SKM-1 treated with dmso at 0.1 percent for 144 hours (cell line): ENCODE results near the gene UCP2.

ENCODE experiments used
- DNase-seq: peaks from one replicate; lab custom pipeline; 2025; ENCODE audit not compliant: unreplicated experiment; lab: John Stamatoyannopoulos, UW

The UCP2 gene

DNA sequence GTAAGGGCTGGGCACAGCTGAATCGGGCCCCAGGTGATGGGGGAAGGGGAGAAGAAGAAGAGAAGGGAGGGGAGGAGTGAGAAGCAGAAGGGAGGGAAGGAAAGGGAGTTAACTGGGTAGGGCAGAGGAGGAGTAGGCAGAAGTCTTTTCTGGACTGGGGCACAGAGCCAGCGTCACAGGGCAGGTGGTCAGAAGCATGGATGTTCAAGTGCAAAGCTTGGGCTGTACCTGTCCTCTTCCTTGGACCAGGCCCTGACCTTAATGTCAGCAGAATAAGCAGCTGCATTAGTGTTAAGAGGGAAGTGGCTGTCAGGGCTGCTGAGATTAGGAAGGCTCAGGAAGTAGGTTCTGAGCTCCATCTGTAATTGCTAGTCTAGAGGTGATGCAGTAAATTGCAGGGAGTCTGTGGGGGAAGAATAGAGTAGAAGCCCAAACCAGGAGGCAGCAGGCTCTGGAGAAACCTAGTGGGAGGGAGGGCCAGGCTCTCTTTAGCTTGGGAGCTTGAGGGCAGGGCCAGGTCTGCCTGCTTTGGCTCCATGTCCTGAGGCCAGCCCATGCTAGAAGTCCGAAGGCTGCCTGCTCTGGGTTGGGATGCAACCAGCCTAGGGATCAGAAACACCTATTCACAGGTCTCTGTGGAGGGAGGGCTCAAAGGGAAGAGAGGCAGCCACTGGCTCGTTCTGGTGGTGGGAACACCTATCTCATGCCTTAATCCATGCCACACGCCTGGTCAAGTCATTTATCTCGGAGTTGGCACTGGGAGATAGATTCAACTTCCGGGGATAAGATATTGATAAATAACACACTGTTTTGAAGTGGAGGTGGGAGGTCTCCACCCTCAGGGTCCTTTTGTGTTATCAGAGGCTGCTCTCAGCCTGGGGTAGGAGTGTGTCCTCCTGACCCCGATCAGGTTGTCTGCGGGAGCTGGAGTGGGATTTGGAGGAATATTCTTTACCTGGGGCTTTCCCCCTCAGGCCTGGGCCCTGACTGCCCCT is 28.0 kb upstream of the UCP2 start:
- no peak for DNase-seq

- no peak for DNase-seq
Observed at GRCh38 chr11:74009675-74010305, 27.1 kb upstream of the UCP2 start.

- no peak for DNase-seq
Observed at GRCh38 chr11:74009230-74009547, 26.5 kb upstream of the UCP2 start.

DNA sequence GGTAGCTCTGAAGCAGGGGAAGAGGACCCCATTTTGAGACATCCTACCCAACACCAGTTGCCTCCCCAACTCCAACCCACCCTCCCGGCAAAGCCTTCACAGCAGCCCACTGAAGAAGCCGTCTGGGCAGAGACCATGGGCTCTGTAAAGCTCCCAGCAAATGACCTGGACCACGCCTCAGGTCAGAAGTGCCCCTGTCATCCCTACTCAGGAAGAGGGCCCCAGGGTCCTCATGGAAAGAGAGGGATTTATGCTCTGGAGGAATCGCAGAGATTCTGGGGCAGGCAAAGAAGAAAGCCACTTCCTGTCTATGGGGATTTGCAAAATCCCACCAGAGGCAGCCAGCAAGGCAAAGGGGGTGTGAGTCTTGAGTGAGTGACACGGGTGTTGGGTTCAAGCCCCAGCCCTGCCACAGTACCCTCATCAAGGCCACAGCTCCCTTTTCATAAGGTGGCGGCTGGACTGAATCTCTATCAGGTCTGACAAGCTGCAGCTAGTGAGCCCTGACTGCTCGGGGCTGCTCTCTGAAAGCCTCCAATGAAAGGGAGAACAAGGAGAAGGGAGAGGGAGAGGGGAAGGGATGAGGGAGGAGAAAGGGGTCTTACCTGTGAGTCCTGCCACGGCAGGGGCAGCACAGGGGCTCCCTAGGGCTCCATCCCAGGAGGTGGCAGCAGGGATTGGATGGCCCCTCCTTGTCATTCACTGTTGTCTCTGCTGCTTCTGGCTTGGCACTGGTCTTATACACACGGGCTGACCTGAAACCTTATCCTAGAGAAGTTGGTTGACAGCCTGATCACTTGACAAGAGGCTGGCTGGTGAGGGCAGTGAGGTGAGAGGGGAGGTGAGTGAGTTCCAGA is 26.0 kb upstream of the UCP2 start, which contains the start of gene UCP3:
Gene UCP3, minus strand, starts transcription at position 713 of the 857 bp plus-strand sequence. CDS start 2,043 bp downstream, outside the sequence.
- no peak for DNase-seq

DNA sequence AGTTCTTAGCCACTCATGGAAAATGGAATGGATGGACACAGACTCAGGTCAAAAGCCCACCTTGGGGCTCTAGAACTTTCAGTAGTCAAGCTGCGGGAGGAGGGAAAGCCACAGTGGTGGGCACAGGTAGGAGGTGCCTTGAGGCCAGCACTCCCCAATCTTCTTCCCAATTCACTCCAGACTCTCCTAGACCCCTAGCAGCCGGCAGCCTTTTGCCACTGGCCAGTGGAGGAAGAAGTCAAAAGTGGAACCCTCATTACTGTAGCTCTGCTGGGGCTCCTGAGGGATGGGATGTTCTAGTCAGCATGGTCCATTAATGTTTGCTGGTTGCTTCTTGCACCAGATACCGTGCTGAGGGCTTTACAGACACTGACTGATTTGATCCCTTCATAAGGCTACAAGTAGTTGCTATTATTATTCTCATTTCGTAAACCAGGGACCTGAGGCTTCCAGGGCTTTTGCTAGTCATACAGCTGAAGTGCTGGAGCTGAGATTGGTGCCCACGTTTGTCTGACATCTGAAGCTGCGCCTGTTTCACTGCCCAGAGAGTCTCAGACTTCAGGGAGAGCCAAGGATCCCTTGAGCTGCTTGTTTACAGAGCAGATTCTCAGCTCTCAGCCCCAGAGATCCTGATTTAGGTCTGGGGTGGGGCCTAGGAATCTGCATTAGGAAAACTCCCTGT is 25.2 kb upstream of the UCP2 start:
- no peak for DNase-seq

GRCh38 chr11:74006743-74007304 is 24.2 kb upstream of the UCP2 start:
- DNase-seq: no peak

GRCh38 chr11:74005721-74006517 is 23.3 kb upstream of the UCP2 start:
- DNase-seq: no peak

GRCh38 chr11:74004759-74005615 is 22.3 kb upstream of the UCP2 start:
- peak; percentile 23 for DNase-seq

GRCh38 chr11:74004046-74004695 is 21.5 kb upstream of the UCP2 start:
- no peak for DNase-seq

DNA sequence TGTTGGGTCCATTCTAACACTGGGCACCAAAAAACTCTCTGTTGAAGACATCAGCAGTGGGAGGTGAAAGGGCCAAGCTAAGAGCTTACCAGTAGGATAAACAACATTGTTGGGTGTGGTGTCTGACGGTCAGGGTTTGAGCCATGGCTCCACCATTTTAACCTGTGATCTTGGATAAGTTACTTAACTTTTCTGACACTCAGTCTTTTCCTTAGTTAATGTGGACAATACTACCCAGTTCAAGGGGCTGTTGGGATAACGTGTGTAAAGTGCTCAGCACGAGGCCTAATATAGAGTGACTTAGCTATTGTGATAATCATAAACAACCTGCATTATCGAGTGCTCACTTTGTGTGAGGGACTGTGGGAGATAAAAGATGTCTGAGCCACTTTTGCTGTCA is 20.2 kb upstream of the UCP2 start:
- DNase-seq: no peak

DNA sequence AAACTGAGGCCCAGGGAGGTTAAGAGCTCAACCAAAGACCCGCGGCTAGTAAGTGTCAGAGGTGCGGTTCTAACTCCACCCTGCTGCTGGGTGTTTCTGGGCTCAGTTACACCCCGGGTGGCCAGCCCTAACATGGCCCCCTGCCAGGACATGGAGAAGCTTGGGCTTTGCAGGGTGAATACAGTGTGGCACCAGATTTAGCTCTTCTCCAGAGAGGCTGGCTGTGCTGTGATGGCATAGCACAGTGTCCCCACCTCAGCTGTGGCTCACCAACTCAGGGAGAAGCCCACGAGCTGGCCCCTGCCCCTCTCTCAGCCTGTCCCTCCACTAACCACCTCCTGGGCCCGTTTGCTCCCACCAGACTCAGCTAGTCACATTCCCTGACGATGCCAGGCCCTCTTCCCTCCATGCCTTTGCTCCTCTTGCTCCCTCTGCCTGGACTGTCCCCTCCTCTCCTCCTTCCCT is 19.2 kb upstream of the UCP2 start:
- no peak for DNase-seq

DNA sequence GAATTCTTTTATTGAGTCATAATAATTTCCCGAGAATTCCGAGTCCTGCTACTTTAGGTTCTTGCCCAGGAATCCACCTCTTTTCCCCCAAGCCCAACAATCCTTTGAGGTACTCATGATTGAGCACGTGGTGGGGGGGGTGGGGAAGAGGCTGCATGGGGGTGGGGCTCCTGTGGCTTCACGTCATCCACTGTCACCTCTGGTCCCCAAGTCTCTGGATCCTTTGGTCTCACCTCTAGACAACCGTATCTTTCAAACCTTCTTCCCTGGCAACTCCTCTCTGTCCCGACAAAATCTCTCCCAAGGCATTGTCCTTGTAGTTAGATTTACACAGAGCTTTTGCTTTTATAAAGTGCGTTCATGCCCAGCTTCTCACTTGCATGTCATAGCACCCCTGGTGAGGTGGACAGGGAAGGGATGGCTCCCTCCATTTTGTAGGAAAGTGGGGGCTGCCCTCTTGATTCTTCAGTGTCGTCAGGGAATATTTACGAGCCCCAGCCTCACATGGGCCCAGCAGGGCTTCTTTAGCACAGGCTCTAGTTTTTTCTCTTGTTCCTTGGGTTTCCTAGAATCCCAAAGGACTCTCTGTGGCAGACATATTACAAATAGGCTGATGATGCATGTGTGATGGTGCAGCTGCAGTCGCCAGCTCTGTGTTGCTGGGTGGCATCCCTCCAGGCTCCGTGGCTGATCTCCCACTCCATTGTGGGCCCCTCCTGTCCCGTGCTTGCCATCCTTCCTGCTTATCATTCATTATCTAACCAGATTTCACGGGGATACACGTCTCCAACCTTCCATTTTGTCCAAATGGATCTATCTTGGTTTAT is 17.9 kb upstream of the UCP2 start:
- DNase-seq: no peak

- DNase-seq: no peak
Observed at GRCh38 chr11:73999581-74000306, 17.1 kb upstream of the UCP2 start.

GRCh38 chr11:73998846-73999575 is 16.4 kb upstream of the UCP2 start:
- DNase-seq: no peak

DNA sequence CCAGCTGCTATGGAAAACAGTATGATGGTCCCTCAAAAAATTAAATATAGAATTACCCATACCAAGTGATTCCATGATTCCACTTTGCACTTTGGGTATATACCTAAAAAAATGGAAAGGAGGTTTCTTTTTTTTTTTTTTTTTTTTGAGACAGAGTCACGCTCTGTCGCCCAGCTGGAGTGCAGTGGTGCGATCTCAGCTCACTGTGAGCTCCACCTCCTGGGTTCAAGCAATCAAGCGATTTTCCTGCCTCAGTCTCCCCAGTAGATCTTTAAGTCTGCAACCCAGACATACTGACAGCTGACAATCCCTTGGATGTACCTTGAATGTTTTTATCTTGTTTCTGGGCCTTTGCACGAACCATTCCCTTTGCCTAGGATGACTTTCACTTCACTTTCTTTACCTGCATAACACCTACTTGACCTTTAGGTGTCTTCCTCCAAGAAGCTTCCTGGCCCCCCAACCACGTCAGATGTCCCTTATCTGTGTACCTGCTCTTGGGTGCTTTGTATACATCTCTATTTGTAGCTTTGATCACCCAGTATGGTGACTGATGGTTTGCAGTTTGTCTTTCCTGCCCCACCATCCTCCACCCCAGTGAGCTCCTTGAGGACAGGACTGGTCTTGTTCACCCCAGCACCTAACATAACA is 14.6 kb upstream of the UCP2 start:
- DNase-seq: no peak
